ENCODE results near the gene TAL1.

DNA sequence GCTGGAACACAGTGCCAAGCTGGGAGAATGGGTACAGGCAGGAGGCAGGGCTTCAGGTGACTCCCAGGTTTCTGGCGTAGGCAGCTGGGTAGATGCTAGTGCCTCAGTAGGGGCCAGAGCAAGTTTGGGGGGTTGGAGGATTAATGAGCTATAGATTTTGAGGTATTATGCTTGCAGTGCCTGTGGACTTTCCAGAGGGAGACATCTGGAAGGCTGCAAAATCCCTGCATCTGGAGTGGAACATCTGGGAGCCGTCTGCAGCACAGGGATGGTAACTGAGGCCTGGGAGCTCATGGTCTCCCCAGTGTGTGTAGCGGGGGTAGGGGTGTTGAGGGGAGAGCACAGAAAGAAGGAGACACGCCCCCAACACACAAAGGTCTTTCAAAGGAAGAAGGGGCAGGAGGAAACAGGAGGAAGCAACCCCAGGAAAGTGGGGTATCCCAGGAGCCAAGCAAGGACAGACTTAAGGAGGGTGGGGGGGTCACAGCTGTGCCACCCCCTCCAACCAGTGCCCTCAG lies 40.0 kb downstream of the TAL1 start:
- TF ChIP-seq CTCF (IDR thresholded peaks at IDR 0.05), result no peak
- TF ChIP-seq POLR2A (IDR thresholded peaks at IDR 0.05), result no peak

Data from right lobe of liver (tissue), 4 donors.